Fibroblast of lung (primary cell): Measurements from ENCODE around the gene MPP7. TPM values are rescaled to one million over a fixed set of nuclear protein-coding genes. Genes with fewer than 3 reads are reported as not detected.
"Not testable (repeated sequence)": the region's sequence is repeated elsewhere in the genome, so short reads cannot be mapped to it uniquely, and the experiment has no call there.

Source experiments
- DNase-seq, 2 donors: peaks; one replicate each; pipeline versions ENCODE4 v3.0.0 to v3.0.0-alpha.2; 2010; ENCODE audit warnings: low read depth in 2 of 2
- H2AFZ ChIP-seq: 2 replicates; pipeline ENCODE4 v1.5.1; 2012; ENCODE audit warnings: low read length, control low read depth, inconsistent platforms
- H3K27ac ChIP-seq: 2 replicates; pipeline ENCODE4 v1.5.1; 2011; ENCODE audit warnings: low read length, control low read depth; ENCODE audit not compliant: insufficient read depth
- H3K27me3 ChIP-seq: 2 replicates; pipeline ENCODE4 v1.5.1; 2011; ENCODE audit warnings: mild to moderate bottlenecking, low read length; ENCODE audit not compliant: control insufficient read depth, insufficient read depth
- H3K36me3 ChIP-seq: 2 replicates; pipeline ENCODE4 v1.5.1; 2011; ENCODE audit warnings: low read length; ENCODE audit not compliant: control insufficient read depth, insufficient read depth
- H3K4me1 ChIP-seq: 2 replicates; pipeline ENCODE4 v1.5.1; 2011; ENCODE audit warnings: low read length; ENCODE audit not compliant: control insufficient read depth, insufficient read depth; ENCODE audit errors: extremely low read depth
- H3K4me2 ChIP-seq: 2 replicates; pipeline ENCODE4 v1.5.1; 2011; ENCODE audit warnings: low read length, control low read depth; ENCODE audit not compliant: insufficient read depth; ENCODE audit errors: extremely low read depth
- H3K4me3 ChIP-seq, 4 experiments: fragments of 200-600 bp in 1 of 4; sonication (generic) in 1 of 4; replicated peaks in 1 of 4; 2 replicates each; pipeline ENCODE4 v1.5.1; 2011 to 2016; ENCODE audit warnings: low read length in 4 of 4, low read depth in 3 of 4, mild to moderate bottlenecking in 3 of 4, control low read depth in 2 of 4, inconsistent platforms in 1 of 4, mixed read lengths in 1 of 4; ENCODE audit not compliant: insufficient read depth in 1 of 4; ENCODE audit errors: control extremely low read depth in 1 of 4
- H3K79me2 ChIP-seq: 2 replicates; pipeline ENCODE4 v1.5.1; 2012; ENCODE audit warnings: mild to moderate bottlenecking, low read length, inconsistent platforms; ENCODE audit not compliant: control insufficient read depth, insufficient read depth
- H3K9ac ChIP-seq: 2 replicates; pipeline ENCODE4 v1.5.1; 2011; ENCODE audit warnings: mild to moderate bottlenecking, low read length, control low read depth; ENCODE audit not compliant: insufficient read depth
- H3K9me3 ChIP-seq: 2 replicates; pipeline ENCODE4 v1.5.1; 2012; ENCODE audit warnings: low read depth, low read length; ENCODE audit not compliant: control insufficient read depth, insufficient read depth
- H4K20me1 ChIP-seq: 2 replicates; pipeline ENCODE4 v1.5.1; 2011; ENCODE audit warnings: low read length; ENCODE audit not compliant: control insufficient read depth, insufficient read depth; ENCODE audit errors: extremely low read depth
- EZH2 ChIP-seq: IDR thresholded peaks from 2 replicates; pipeline ENCODE4 v1.5.1; 2012; ENCODE audit warnings: low read length, control low read depth, mild to moderate bottlenecking; ENCODE audit errors: missing control alignments
- polyA plus RNA-seq, 2 donors: library from polyadenylated mRNA; depleted of rRNA in 1 of 2; stranded (reverse) in 1 of 2; unstranded in 1 of 2; fragments of >200 nt; gene quantifications; 2 replicates each; pipeline ENCODE4 v1.2.1, GENCODE V29; 2011 to 2012; ENCODE audit warnings: missing spikeins in 1 of 2
- total RNA-seq: library from RNA; depleted of rRNA; stranded (reverse); fragments of >200 nt; gene quantifications from 2 replicates; pipeline ENCODE4 v1.2.1, GENCODE V29; 2014
- TF ChIP-seq, protein P1 (sequence below), 2 donors: IDR thresholded peaks in 1 of 2; conservative IDR thresholded peaks in 1 of 2; 1 replicate in 1 of 2; 2 replicates in 1 of 2; pipeline ENCODE4 v1.5.1; 2011 to 2012; ENCODE audit warnings: low read length in 2 of 2, control low read depth in 1 of 2, inconsistent platforms in 1 of 2, low read depth in 1 of 2, mild to moderate bottlenecking in 1 of 2

Gene MPP7
- total and polyA plus RNA-seq, 2 donors (not counting 1 experiment from before 2014, with no cell fraction given): 0.26 to 0.99 TPM

DNA sequence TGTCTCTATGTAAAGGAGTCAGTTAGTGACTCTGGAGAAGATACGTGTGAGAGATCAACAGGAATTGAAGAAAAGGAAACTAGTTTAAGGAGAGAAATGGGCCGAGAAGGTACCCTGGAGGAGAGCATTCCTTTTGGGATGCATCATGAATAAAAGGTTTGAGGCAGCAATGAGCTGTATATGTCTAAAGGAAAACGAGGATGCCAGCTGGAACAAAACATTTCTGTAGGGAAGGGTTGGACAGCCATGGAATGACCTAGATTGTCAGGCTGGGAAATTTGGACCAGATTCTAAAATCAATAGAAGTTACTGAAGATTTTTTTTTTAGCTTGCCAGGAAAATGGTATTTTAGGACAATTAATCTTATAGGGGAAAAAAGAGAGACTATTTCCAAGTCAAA, 17.2 kb upstream of the MPP7 start:
- Histone ChIP-seq H4K20me1 (no peaks in the 10 kb centered on the region), H3K4me3 (no peak overlapping the region), H3K79me2 (no peaks in the 10 kb centered on the region), H3K27ac (no peak overlapping the region), H3K4me1 (no peaks in the 10 kb centered on the region), H3K9me3 (no peaks in the 10 kb centered on the region), H3K9ac (no peak overlapping the region), H3K36me3 (no peaks in the 10 kb centered on the region), H3K27me3 (no peaks in the 10 kb centered on the region), H2AFZ (no peak overlapping the region), H3K4me2 (no peak overlapping the region)
- DNase-seq: no peak
- TF ChIP-seq EZH2: no peak
- TF ChIP-seq, protein P1, sequence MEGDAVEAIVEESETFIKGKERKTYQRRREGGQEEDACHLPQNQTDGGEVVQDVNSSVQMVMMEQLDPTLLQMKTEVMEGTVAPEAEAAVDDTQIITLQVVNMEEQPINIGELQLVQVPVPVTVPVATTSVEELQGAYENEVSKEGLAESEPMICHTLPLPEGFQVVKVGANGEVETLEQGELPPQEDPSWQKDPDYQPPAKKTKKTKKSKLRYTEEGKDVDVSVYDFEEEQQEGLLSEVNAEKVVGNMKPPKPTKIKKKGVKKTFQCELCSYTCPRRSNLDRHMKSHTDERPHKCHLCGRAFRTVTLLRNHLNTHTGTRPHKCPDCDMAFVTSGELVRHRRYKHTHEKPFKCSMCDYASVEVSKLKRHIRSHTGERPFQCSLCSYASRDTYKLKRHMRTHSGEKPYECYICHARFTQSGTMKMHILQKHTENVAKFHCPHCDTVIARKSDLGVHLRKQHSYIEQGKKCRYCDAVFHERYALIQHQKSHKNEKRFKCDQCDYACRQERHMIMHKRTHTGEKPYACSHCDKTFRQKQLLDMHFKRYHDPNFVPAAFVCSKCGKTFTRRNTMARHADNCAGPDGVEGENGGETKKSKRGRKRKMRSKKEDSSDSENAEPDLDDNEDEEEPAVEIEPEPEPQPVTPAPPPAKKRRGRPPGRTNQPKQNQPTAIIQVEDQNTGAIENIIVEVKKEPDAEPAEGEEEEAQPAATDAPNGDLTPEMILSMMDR (conservative IDR thresholded peaks at IDR 0.05 in 1 of 2, IDR thresholded peaks at IDR 0.05 in 1 of 2; ENCODE audit: low read depth in 1 of 2, low read length in 2 of 2): no peak

- H3K36me3 ChIP-seq, H3K79me2 ChIP-seq, DNase-seq, H3K9me3 ChIP-seq, H3K4me2 ChIP-seq, H2AFZ ChIP-seq, H3K4me1 ChIP-seq, H3K27ac ChIP-seq, H3K9ac ChIP-seq, H4K20me1 ChIP-seq, H3K27me3 ChIP-seq, H3K4me3 ChIP-seq: not testable (repeated sequence)
These were observed 16.2 kb upstream of the MPP7 start for GRCh38 chr10:28319061-28319460.

- Histone ChIP-seq H3K27ac (no peak overlapping the region), H3K9me3 (no peaks in the 10 kb centered on the region), H3K36me3 (no peaks in the 10 kb centered on the region), H3K27me3 (no peaks in the 10 kb centered on the region), H3K4me3 (no peak overlapping the region), H4K20me1 (no peaks in the 10 kb centered on the region), H3K4me2 (no peak overlapping the region), H3K9ac (no peak overlapping the region), H3K4me1 (no peaks in the 10 kb centered on the region), H2AFZ (no peak overlapping the region), H3K79me2 (no peaks in the 10 kb centered on the region)
- TF ChIP-seq, protein P1 (conservative IDR thresholded peaks at IDR 0.05 in 1 of 2, IDR thresholded peaks at IDR 0.05 in 1 of 2; ENCODE audit: low read depth in 1 of 2, low read length in 2 of 2): no peak
- no peak for TF ChIP-seq EZH2
- no peak for DNase-seq
These were observed 15.8 kb upstream of the MPP7 start for GRCh38 chr10:28318626-28319025.
